Measurements from ENCODE around the gene CDKAL1.

DNA sequence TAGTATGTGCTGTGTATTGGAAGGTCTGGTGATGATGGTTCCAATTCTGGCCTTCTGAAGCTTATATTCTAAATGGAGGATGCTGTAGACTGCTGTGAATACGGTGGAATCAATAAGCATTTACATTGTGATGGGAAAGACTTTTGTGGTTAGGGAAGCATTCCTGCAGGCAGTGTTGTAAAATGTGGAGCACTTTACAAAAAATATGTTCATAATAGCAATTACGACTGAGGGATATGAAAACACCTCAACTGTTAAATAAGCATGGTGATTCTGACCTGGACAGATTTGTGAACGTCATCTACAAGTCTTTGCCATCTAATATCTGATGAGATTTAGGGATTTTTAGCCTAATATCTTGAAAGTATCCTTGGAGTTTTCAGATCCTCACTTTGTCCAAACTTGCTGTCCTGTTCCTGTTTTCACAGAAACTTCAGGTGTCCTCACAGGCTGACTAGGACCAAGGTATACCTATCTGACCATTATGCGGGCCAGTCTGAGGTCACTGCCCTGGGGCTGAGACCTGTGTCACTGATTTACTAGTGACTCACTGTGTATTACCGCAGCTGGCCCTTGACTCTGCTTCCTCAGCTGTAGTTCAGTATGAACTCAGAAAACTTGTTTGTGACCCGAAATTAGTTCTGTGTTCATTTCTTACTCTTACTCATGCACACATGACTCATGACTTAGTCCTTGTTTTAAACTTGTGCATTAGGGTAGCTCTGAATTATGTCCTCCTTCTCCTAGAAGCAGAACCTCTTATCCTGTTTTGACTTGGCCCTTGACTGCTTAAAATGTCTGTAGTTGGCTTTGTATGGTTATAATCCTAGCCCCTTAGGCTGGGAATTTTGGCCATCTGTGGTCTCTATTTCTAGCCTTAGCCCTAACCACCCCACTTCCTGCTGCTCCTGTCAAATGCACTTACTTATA is 343.0 kb downstream of the CDKAL1 start:
- TF ChIP-seq POLR2AphosphoS5 (IDR thresholded peaks at IDR 0.05; ENCODE audit: low read depth, low read length), result no peak
- TF ChIP-seq, protein P1, sequence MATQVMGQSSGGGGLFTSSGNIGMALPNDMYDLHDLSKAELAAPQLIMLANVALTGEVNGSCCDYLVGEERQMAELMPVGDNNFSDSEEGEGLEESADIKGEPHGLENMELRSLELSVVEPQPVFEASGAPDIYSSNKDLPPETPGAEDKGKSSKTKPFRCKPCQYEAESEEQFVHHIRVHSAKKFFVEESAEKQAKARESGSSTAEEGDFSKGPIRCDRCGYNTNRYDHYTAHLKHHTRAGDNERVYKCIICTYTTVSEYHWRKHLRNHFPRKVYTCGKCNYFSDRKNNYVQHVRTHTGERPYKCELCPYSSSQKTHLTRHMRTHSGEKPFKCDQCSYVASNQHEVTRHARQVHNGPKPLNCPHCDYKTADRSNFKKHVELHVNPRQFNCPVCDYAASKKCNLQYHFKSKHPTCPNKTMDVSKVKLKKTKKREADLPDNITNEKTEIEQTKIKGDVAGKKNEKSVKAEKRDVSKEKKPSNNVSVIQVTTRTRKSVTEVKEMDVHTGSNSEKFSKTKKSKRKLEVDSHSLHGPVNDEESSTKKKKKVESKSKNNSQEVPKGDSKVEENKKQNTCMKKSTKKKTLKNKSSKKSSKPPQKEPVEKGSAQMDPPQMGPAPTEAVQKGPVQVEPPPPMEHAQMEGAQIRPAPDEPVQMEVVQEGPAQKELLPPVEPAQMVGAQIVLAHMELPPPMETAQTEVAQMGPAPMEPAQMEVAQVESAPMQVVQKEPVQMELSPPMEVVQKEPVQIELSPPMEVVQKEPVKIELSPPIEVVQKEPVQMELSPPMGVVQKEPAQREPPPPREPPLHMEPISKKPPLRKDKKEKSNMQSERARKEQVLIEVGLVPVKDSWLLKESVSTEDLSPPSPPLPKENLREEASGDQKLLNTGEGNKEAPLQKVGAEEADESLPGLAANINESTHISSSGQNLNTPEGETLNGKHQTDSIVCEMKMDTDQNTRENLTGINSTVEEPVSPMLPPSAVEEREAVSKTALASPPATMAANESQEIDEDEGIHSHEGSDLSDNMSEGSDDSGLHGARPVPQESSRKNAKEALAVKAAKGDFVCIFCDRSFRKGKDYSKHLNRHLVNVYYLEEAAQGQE (IDR thresholded peaks at IDR 0.05; ENCODE audit: insufficient read depth in 1 of 2, low read depth in 2 of 2, low read length in 2 of 2), result no peak
